HTERT RPE-1 (cell line): ENCODE results near the gene SLC16A1.
"Not testable (repeated sequence)": the region's sequence is repeated elsewhere in the genome, so short reads cannot be mapped to it uniquely, and the experiment has no call there.

Source experiments
- in situ Hi-C: fragments of 300-500 bp; cut with MboI; formaldehyde crosslinking; loops from 4 replicates; pipeline ENCODE4 v1.14.3; 2020; ENCODE audit warnings: low sequenced_read_pairs

SLC16A1 gene, protein sequence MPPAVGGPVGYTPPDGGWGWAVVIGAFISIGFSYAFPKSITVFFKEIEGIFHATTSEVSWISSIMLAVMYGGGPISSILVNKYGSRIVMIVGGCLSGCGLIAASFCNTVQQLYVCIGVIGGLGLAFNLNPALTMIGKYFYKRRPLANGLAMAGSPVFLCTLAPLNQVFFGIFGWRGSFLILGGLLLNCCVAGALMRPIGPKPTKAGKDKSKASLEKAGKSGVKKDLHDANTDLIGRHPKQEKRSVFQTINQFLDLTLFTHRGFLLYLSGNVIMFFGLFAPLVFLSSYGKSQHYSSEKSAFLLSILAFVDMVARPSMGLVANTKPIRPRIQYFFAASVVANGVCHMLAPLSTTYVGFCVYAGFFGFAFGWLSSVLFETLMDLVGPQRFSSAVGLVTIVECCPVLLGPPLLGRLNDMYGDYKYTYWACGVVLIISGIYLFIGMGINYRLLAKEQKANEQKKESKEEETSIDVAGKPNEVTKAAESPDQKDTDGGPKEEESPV

DNA sequence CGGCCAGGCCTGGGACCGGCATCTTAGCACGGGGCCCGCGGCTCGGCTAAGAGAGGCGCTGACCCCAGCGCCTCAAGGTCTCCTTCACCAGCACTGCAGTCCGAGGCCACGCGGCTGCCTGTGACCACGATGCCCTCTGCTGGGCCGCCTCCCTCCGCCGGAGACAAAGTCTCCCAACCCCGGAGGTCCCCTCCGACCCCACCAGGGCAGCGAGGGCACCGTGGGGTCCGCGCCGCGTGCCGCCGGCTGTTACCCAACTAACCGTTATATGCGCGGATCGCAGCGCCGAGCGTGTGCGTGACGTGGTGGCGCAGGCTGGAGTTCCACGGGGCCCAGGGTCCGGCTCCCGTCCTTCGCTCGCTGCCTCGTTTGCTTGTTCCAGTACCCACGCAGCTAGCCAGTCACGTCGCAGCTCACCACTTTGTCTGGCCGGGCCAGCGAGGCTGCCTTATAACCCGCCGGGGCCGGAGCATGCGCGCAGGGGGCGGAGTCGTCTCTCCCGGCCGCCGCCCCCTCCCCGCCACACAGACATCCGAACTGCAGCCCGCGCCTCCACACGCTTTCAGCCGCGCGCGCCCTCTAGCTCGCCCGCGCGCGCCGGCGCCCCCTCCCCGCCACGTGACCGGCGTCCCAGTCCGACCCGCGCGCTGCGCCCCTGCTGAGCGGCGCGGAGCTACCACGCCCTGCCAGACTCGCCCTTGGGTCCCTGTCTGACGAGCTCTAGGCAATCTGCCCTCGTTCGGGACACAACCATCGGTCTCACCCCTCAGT is at the start of gene SLC16A1:
Gene SLC16A1, minus strand, starts transcription at position 424 of the 771 bp plus-strand sequence. CDS start 26,888 bp downstream, outside the sequence.
- in situ Hi-C loops = no loop called here

DNA sequence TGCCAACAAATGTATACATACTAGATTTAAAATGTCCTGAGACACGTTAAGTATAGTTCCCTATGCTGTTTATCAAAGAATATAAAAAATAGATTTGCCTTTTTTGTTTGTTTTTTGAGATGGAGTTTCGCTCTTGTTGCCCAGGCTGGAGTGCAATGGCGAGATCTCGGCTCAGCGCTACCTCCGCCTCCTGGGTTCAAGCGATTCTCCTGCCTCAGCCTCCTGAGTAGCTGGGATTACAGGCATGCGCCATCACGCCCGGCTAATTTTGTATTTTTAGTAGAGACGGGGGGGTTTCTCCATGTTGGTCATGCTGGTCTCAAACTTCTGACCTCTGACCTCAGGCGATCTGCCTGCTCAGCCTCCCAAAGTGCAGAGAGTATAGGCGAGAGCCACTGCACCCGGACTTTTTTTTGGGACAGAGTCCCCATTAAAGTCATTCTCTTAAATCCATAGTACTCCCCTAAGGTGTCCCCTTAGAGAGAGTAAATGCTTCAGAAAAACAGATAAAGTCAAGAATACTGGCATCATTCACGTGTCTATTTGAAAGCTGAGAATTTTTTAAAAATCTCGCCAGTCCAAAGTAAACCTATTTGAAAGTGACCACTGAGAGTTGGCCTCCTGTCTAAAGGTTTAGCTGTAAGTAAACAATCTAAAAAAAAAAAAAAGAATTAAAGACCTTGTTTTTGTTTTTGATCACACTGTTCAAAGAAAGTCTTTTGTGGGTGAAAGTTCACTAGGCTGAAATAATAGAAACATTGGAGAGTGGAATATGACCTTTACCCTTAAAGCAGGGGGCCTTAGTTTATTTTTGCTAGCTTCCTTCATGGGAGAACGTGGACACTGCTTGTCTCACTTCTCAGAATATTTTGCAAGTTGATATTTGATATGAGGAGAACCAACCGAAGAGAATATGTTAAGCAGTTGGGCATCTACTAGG is 48.0 kb upstream of the SLC16A1 start:
- in situ Hi-C loops = no loop called here

DNA sequence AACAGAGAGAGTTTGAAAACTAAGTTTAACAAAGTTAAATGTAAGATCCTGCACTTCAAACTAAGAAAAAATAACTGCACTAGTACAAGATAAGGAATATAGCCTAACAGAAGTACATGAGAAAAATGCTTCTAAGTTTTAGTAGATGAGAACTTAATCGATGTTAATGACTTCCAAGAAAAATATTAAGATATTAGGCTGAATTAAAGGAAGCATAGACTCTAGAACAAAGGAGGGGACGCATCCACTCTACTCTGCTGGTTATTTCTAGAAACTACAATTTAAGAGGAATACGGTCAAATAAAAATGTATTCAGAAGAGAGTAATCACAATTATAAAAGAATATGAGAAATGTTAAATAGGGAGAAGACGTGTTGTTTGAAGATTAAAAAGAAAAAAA is 46.3 kb upstream of the SLC16A1 start:
- in situ Hi-C loops = no loop called here

DNA sequence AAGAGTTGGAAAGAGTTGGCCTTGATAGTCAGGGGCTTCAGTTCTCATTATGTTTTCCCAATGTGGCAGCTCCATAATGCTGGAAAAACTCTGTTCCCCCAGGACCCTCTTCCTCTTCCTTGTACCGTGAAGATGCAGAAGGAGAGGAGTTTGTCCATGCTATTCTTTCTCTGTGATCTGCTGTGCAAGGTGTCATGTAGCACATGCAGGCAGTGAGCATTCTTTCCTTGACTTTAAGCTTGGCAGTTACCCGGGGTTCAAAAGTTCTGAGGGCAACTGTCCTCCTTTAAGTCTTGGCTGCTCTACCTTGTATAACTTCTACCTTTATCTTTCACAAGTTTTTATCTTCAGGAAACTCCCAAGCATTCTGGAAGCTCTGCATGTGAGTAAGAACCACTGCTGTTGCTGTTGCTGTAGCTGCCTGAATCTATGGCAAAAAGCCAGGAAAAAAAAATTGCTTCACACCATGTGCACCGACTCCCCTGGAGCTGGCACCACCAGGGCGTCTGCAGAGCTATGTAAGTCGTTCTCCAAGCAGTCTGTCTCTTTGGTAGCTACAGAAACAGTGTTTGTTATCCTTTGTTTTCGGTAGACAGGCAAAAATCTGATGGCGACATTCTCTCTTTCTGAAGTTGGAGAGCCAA is 42.7 kb upstream of the SLC16A1 start:
- in situ Hi-C loops = no loop called here

DNA sequence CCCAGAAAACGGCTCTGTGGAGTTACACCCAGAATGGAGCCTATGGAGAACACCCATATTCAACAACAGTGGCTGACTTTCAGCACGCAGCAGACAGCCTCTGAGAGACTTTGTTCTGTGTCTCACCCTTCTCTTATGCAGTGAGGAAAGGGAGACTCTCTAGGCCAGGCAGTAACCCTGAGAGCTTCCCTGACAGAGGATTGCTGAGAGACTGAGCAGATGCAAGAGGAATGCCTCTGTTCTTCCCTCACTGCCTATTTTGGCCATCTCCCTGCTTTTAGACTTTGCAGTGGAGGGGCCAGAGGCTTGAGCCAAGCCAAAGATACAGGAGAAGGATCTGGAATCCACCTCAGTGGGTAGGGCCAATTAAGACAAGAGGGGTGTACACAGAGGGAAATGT is 41.8 kb upstream of the SLC16A1 start:
- in situ Hi-C loops = no loop called here

DNA sequence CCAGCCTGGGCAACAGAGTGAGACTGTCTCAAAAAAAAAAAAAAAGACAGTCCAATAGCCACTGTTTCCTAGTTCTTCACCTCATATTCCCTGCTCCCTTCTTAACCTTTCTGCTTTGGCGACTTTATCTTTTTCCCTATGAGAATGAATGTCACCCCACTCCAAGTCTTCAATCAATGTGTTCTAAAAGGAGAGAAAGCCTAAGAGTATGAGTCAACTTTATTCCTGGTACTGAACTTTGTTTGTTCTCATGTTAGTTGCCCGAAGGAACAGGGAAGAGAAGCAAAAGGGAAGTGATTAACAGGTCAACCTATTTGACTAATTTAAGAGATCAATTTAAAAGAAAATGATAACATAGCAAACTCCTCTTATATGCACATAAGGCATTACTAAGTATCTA is 39.9 kb upstream of the SLC16A1 start:
- in situ Hi-C loops = no loop called here

DNA sequence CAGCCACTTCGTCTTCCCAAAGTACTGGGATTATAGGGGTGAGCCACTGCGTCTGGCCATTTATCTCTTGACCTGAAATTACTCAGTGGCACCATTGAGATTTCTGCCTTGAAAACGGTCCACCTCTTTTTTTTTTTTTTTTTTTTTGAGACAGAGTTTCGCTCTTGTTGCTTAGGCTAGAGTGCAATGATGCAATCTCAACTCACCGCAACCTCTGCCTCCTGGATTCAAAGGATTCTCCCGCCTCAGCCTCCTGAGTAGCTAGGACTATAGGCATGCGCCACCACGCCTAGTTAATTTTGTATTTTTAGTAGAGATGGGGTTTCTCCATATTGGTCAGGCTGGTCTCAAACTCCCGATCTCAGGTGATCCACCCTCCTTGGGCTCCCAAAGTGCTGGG is 39.0 kb upstream of the SLC16A1 start:
- in situ Hi-C loops = not testable (repeated sequence)

DNA sequence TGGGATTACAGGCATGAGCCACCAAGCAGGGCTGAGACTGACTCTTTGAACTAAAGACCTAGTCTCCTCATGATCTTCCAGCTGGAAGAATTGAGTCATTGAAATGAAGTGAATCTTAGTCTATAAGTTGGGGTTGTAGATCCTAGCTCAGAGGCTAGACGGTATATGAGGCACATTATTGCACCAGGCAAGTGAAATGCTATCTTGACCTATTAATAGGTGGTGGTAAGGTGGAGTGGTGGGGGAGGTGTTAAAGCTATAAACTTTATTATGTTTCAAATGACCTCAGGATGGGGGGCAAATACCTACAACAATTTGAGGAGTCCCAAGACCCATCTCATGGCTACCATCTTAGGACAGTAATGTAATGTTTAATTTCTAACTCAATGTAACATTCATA is 36.8 kb upstream of the SLC16A1 start:
- in situ Hi-C loops = no loop called here

DNA sequence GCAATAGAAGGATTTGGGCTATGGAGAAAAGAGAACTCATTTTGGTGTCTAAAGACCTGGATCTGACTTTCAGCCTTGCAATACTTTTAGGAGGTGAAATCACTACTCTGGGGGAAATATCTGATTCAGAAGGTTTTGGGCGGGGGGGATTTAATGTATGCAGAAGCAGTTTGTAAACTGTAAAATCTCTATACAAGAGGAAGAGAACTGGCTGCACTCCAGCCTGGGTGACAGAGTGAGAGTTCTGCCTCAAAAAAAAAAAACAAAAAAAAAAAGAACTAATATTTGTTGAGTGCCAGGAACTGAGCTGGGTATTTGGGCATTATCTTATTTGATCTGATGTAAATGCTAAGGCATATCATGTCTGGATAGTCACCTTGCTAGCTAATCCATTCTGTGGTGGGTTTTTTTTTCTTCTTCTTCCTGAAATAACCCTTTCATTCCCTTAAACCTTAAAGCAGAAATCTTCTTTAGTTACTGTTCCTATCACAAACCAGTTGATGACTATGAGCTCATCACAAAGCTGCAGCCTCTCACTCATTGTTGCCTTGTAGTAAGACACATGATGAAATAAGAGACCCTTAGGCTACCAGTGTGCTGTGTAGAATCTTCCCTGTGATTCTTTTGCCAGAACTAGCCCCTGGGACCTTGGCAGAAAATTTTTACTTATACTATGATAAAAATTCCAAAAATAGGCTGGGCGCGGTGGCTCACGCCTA is 35.6 kb upstream of the SLC16A1 start:
- in situ Hi-C loops = no loop called here

DNA sequence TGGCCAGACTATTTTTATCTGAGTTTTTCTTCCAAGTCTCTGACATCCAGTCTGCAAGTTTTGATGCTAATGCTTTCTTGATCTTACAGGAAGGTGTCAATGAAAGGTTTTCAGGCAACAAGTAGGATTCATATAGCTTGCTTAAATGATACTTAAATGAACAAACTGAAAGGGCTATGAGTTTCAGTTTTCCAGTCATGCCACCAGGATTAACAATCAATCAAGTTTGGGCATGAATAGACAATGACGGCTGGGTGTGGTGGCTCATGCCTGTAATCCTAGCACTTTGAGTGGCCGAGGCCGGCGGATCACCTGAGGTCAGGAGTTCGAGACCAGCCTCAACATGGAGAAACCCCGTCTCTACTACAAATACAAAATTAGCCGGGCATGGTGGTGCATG is 34.3 kb upstream of the SLC16A1 start:
- in situ Hi-C loops = no loop called here

DNA sequence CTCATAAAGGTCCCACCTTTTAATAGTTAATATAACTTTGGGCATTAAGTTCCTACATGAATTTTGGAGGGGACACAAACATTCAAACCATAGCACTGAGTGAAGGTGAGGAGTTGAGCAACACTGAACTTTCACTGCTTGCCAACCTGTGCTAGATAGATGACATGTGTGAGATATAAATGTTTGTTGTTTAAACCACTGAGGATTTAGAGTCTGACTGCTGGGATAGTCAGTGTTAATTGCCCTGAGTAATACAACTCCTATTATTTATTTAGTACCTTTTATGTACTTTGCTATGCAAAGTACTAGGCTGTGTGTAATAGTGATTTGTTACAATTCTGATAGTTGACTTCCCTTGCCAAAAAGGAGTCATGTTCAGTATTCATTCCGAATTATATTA is 32.4 kb upstream of the SLC16A1 start:
- in situ Hi-C loops = no loop called here

DNA sequence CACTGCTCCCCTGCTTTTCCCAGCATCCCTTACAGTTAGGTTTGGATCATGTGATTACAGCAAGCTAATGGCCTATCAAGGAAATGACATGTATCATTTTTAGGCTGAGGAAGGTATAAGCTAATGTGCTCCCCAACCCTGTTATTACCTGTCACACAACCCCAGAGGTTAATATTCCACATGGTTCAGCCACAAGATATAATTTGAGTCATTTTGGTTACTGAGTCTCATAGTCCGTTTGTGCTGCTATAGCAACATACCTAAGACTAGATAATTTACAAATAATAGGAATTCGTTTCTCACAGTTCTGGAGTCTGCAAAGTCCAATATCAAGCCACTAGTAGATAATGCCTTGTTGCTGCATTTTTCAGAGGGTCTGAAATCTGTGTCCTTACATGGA is 29.1 kb upstream of the SLC16A1 start:
- in situ Hi-C loops = no loop called here

DNA sequence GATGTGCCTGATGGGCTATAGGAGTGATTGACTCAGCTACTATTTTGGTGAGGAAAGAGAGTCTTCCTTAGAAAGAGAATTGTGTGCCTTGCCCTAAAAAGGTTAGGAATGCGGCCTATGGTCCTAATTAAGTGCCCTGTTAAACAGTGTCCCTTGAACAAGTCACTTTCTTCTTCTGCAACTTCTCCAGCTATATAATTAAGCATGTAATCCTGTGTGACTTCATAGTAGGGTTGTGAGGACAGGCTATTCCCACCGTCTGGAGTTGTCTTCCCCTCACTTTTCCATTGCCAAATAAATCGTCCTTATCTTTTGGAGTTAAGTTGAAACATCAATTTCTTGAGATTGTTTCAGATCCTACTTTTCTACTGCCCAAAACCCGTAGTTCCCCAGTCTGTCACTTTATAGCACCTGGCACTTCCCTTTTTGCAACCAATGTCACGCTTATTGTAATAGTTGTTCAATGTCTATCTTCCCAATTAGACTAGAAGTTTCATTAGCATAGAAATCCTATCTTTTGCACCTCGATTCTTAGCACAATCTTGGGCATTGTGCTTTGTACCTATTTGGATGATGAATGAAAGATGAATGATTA is 27.6 kb upstream of the SLC16A1 start:
- in situ Hi-C loops = no loop called here

DNA sequence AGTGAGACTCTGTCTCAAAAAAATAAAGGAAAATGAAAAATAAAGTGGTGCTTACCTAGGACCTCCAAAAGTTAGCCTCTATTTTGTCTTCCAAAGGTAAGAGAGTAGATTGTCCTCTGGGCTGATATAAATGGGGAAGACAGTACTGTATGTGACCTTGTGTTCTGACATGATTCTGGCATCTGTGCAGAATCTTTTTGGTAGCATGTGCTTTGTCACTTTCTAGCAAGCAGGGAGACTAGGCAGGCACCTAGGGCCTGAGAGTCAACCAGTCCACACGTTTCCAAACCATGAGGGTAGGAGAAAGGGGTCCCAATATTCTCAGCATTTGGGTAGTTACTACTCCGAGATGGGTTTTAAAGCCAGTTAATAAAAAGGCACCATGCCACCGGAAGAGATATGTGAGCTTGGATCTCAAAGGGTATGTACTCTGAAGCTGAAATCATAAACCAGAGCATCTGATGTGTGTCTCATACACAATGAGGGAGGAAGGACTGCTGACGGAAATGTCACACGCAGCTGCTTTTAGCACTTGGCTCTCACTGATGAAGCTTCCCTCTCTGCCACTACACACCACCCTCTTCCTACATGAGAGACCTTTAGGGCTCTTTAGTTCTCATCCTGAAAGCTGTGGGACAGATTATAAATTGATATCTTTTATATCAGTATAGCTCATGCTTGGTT is 27.0 kb upstream of the SLC16A1 start:
- in situ Hi-C loops = no loop called here

DNA sequence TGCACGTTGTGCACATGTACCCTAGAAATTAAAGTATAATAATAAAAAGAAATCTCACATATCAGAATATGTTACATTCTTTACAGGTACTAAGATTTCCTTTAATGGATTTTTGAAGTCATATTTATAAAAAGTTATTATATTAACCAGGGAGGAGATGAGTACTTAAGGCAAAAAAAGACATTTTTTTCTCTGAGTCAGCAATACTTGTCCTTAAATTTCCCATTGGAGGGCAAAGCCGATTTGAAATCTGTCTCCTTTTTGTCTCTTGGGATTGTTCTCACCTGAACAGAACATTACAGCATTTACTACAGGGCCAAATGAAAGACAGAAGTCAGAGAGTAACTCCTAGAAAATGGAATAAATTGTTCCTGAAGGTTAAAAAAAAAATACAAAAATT is 26.3 kb upstream of the SLC16A1 start:
- in situ Hi-C loops = no loop called here

DNA sequence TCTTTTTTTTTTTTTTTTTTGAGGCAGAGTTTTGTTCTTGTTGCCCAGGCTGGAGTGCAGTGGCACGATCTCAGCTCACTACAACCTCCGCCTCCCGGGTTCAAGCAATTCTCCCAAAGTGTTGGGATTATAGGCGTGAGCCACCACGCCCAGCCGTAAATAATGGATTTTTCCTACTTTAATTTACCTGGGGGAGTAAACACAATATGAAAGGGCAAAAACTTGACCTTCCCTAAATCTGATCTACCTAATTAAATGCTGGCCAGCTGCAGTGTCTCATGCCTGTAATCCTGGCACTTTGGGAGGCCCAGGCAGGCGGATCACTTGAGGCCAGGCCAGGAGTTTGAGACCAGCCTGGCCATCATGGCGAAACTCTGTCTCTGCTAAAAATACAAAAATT is 25.8 kb upstream of the SLC16A1 start:
- in situ Hi-C loops = not testable (repeated sequence)

DNA sequence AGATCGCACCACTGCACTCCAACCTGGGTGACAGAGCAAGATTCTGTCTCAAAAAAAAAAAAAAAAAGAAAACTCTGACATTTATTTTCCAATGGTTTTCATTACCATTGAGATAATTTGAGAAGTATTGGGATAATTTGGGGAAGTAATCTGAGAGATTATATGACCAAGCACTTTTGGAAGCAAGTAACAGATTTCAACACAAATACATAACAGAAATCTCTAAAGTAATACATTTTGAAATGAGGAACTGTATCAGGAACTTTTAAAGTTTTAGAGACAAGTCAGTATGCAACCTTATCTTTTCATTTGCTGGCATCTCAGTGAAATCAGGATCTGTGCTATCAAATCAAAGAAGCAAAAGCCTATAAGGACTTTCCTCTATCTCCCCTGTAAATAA is 25.4 kb upstream of the SLC16A1 start:
- in situ Hi-C loops = no loop called here

DNA sequence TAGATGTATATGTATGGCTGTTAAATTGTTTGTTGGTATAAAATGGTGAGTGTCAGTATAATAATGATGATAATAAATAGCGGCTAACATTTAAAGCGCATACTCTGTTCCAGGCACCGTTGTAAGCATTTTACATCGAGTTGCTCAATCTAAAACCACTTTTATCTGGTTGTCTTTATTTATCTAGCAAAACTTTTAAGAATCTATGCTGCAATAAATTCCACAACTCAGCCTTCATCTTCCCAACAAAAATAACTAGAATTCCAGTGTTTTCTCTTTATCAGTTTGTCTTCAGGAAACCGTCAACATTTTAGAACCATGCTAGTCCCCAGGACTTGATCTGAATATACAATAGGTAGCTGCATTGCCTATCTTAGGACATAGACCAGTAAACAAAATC is 19.3 kb upstream of the SLC16A1 start:
- in situ Hi-C loops = no loop called here

DNA sequence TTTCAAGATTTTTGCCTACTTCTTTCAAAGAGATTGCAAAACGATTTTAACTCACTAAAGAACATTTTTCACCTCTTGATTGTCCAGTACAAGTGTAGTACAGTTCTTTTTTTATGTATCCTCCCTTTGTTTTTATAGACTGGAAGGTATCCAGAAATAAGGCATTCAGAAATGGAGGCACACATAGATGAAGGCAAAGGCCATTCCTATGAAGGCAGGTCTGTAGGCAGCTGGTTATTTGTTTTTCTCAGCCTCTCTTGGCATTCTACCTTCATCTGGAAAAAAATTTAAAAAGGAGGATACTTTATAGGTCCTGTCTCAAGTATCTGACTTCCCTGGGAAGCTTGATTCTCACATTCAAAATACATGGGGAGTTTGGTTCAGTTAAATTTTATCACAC is 18.6 kb upstream of the SLC16A1 start:
- in situ Hi-C loops = no loop called here
